Gastrocnemius medialis (tissue), 4 donors: ENCODE data around the gene CIDEB.

ENCODE experiments used
- CTCF ChIP-seq, 5 experiments: fragments of 450-650 bp in 3 of 5; fragments of 200-600 bp in 2 of 5; sonication (generic) in 2 of 5; IDR thresholded peaks in 4 of 5; conservative IDR thresholded peaks in 1 of 5; 1 replicate in 4 of 5; 2 replicates in 1 of 5; pipeline ENCODE4 v1.5.1; 2016 to 2019; ENCODE audit warnings: antibody characterized with exemption in 5 of 5, mild to moderate bottlenecking in 3 of 5, moderate library complexity in 3 of 5
- POLR2A ChIP-seq, 2 donors: fragments of 450-650 bp; IDR thresholded peaks; one replicate each; pipeline ENCODE4 v1.6.1; 2017; ENCODE audit warnings: antibody characterized with exemption in 2 of 2, mild to moderate bottlenecking in 2 of 2, moderate library complexity in 2 of 2

- no peak for TF ChIP-seq CTCF (IDR thresholded peaks at IDR 0.05 in 4 of 5, conservative IDR thresholded peaks at IDR 0.05 in 1 of 5)
- no peak for TF ChIP-seq POLR2A (IDR thresholded peaks at IDR 0.05)
Measured at GRCh38 chr14:24351517-24351916, 43.7 kb upstream of the CIDEB start.
